ENCODE results near the gene SLC16A8.

SLC16A8 gene

DNA sequence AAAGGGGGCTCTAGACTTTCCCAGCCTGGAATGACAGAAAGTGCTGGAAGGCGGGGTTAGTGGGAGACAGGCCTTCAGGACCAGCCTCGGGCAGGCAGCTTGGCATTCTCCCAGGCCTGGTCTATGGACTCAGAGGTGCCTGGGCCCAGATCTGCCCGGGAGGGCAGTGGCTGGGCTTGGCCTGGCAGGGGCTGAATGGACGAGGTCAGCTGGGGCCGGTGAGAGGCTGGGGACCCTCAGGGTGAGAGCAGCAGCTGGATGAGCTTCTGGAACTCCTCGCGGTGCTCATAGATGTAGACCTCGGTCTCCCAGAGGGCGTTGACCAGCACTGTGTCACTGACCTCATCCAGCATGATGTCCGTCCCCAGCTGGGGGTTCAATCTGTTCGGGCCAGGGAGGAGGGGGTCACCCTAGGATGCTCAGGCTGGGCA, 28.0 kb upstream of the SLC16A8 start:
- DNase-seq = no peak

DNA sequence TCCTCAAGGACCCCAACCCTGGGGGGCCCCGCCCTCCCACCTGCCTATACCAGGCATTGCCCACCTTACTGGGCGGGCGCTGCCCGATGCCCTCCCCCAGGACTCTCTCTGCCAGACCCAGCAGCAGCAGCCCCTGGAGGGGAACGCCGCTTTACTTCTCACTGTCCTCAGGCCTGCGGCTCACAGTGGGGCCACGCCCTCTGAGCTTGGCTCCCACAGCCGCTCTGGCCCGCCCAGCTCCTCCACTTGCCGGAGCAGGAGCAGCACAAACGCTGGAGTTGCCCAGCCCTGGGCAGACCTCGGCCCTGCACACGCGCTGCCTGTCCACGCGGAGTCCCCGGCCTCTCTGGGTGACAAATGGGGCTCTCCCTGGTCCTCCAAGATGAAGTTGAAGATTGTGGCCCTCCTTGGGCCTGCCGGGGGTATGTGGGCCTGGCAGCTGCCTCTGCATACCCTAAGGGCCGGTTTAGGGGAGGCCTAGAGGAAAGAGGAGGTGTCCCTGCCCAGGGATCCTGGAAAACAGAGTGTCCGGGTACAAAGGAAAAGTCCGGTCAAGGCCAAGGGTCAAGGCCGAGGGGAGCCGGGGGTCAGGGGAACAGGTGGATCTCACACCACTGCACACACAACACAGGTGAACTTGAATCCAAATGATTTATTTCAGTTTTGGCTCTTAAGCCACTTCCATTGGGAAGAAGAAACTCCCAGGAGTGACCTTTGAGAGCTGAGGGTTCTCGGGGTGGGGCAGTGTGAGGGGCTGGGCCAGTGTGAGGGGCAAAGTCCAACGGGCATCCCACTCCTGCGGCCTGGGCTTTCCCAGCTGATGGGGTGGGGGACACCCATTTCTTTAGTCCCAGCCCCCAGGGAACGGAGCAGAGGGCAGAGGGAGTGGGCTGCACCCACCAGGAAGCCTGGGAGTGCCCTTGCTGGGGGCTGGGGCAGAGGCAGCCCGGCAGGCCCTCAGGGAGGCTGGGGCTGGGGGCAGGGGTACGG, 27.2 kb upstream of the SLC16A8 start:
- no peak for DNase-seq

DNA sequence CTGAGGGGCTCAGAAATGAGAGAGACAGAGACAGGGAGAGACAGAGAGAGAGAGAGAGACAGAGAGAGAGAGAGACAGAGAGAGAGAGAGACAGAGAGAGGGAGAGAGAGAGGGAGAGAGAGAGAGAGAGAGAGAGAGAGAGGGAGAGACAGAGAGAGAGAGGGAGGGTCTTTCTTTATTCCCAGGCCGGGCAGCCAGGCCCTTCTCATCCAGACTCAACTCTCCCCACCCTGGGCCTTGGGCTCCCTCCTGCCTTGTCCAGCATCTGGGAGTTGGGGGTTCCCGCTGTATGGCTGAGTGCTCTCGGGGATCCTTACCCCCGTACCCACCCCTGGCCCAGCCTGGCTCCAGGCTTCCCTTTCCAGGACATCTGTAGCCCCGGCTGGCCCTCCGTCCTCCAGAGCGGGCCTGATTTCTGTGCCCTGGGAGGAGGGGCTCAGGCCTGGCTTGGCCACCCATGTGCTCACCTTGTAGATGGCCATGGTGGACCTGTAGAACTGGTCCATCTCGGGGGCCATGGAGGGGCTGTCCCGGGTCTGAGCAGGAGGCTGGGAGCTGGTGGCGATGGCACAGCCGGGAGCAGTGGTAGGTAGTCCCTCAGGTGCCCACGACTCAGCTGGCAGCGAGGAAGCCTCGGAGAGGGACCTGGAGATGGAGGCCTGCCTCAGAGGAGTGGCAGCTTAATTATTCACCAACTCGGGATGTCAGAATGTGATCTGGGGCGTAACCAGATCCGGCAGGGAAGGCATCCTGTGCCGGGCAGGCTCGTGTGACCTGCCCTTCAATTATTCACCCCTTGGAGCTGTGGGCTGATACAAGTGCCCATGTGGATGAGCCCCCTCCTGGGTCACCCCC, 26.3 kb upstream of the SLC16A8 start, which contains the start of gene BAIAP2L2:
Gene BAIAP2L2, minus strand, starts transcription at position 677 of the 855 bp plus-strand sequence. Its CDS starts 159 bp downstream, at position 518.
- no peak for DNase-seq

DNA sequence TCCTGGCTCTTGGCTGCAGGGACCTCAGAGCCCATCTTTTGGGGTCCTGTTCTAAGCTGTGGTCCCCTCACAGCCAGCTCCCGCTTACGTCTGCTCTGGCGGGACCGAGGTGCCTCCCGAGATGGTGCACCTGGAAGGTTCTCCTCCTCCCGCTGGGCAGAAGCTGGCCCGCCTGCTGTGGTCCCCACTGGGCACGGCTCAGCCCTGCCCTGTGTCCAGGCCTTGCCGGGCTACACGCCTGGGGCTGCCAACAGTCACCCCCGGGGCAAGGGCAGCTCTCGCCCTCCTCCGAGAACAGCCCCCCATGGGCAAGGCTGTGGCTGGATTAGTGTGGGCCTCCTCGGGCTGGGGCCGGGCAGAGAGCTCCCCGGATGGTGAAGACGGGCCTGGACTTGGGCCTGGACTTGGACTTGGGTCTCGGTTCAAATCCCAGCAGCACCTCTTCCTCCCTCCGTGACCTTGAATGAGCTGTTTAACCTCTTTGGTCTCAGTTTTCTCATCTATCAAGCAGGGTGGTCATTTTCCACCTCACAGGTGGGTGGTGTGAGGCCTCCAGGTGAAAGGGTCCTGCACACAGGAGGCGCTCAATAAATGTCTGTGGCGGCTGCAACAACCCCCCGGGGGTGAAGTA, 25.5 kb upstream of the SLC16A8 start:
- no peak for DNase-seq

DNA sequence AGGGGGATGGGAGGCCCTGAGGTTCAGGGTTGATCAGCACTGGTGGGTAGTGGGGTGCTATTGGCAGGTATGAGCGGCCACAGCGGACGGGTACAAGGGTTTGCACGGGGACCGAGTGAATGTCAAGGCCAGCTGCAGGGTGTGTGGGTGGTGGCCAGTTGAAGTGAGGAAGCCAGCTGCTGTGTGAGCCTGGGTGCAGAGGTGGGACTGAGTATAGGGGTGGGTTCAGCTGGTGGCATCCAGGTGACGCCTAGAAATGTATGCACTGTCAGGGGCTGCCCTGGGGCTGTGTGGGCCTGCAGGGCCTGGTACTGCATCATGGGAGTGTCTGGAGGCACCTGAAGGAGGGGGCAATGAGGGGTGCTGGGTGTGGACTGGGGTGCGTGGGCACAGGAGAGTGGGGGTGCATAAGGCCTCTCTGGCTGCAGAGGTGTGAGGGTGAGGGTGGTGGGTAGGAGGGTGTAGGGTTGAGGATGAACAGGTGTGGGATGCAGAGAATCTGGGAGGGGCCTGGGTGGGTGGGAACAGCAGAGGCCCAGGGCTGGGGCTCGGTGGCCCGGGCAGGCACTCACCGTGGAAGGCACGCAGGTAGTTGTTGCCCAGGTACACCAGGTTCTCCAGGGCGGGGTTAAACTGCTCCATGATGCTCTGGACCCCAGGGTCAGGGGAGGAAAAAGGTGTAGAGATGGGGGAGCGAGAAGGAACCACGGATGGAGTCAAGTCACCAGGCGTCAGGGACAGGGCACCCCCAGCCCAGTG, 24.8 kb upstream of the SLC16A8 start:
- no peak for DNase-seq

DNA sequence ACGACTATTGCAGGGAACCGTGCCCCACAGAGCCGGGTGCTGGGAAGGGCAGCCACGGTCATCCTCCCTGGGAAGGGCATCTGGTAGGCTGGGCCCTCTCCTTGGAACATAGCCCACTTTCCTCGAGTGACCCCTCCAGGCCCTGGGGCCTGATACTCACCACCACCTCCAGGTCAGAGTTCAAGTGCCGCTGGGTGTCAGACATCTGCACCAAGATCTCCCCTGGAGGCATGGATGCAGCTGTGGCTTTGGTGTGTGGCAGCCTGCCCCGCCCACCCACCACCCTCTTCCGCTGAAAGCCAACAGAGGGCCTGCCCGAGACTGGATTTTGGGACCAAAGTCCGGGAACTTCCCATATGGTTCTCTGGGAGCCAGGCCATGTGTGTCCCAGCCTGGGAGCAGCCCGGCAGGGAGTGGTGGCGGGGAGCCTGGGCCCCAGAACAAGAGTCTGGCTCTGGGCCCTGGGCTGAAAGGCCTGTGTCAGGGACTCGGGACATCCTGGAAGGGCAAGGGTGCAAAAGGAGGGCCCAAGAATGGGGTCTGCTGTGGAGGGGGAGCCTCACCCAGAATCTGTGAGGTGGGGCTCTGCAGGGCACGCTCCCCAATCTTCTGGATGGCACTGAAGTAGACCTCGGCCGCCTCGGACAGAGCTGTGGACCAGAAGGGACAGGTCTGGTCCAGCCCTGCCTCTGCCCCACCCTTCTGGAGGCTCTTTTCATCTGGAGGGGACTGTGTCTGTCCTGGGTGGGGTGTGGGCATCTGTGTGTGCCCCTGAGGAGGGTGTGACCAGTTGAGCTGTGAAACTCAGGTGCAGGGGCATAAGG, 23.9 kb upstream of the SLC16A8 start:
- DNase-seq = no peak

DNA sequence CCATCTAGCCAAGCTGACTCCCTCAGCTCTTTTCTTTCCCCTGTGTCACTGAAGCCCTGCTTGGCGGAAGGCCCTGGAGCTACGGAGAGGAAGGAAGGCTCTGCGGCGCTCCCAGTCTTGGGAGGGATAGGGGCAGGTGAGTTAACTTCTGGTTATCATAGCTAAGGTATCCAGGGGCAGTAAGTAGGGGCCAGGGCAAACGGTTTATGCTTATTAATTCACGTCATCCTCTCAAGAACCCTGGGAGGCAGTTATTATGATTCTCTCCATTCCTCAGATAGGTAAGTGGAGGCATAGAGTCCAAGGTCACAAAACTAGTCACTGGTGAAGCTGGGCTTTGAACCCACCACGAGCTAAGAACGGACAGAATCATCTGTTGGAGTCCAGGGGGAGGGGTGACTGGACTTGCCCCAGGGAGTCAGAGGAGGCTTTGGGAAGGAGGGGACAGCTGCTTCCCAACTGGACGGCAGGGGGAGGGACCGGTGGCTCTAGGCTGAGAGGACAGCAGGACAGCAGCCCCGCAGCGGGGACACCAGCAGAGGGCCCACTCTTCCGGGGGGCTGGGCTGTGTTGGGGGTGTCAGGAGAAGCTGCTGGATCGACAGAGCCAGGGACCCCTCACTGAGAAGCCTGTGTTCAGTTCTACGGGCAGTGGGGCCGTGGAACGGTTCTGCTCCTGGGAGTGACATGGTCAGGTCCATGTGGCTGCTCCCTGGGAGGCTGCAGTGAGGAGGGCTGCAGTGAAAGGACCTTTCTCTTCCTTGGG, 23.0 kb upstream of the SLC16A8 start:
- DNase-seq = no peak

DNA sequence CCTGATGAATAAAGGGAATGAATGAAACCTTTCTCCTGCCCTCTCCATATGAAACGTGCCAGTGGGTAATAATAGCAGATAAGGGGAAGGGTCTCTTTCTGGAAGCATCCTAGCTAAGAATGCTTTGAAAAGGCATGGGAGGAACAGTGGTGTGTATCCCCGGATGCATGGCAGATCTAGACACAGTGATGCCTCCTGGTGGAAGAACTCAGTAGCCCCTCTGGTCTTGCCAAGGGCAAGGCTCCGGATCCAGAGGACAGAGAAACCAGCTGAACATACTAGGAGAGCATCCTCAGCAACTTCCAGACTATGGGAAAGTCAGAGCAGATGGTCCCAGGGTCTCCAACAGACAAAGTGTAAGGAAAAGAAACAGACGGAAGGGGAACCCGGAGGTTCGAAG, 20.1 kb upstream of the SLC16A8 start:
- no peak for DNase-seq

DNA sequence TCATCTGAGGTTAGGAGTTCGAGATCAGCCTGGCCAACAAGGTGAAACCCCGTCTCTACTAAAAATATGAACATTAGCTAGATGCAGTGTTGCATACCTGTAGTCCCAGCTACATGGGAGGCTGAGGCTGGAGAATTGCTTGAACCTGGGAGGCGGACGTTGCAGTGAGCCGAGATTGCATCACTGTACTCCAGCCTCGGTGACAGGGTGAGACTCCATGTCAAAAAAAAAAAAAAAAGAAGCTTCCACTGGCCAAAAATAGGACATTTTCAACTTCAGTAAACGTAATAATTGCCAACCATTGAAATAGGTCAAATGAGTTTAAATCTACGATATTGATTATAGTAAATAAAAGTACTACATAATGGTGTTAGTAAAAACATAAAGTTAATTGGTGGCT, 19.7 kb upstream of the SLC16A8 start:
- DNase-seq = no peak

DNA sequence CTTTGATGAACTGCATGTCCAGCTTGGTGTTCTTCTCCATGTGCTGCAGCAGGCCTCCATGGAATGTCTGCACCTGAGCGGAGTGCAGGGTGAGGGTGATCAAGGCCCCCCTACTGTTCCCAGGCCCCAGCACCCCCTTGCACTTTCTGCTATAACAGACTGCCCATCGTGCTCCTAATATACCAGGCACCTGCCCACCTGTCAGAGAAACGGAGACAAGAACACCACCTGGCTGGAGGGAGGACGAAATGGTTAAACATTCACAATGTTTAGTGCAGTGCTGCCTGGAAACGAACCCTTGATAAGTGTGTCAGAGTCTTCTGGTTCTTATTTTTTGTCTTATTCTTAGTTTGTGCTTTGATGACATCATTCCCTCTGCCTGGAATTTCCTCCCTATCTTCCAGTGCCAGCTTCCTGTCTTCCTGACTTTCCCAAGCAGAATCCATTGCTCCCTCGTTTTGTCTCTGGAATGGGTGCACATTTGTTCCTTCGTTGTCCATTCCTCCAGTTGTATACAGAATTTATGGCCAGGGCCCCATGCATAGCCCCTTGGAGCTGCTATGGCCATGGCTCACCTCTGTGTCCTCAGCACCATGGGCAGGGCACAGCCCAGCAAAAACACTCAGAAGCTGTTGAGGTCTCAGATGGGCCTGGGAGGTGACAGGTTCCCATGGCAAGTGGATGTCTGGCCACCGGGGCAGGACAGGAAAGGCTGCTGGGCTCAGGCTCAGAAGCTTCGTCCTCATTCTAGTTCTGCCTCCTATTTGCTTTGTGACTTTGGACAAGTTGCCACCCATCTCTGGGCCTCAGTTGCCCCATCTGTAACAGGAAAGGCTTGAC, 14.6 kb upstream of the SLC16A8 start:
- DNase-seq = no peak

DNA sequence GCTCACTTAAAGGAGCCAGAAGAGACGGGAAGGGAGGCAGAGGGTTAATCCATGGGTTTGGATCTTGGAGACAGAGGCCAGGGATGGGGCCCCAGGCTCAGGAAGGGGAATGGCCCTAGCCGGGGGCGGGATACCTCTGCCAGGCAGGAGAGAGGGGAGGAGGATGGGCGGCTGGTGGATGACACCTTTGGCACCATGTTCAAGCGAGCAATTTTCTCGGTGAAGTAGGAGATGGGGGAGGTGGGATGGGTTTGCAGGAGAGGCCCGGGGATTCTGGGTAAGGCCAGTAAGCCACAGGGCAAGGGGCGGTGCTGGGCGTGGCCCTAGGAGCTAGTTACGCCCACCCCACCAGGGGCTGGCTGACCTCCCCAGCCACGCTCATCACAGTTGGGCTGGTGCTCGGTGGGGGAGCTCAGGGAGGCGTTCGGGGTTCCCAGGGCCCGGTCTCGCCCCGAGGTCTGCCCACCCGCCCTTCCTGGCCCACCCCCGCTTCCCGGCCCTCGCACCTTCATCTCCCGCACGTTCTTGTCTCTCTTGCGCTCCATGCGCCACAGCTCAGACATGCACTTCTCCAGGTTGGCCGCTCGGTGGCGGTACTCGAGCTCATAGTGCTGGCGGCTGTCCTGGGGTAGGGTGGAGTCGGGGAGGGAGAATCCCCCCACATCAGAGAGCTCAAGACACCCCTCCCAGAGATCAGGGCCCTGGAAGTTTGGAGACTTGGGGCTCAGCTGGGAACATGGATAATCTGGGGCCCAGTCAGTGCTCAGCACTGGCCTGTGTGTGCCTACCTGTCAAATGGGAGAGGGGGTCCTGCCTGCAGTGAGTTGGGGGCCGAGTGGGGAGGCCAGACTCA, 13.8 kb upstream of the SLC16A8 start:
- no peak for DNase-seq

DNA sequence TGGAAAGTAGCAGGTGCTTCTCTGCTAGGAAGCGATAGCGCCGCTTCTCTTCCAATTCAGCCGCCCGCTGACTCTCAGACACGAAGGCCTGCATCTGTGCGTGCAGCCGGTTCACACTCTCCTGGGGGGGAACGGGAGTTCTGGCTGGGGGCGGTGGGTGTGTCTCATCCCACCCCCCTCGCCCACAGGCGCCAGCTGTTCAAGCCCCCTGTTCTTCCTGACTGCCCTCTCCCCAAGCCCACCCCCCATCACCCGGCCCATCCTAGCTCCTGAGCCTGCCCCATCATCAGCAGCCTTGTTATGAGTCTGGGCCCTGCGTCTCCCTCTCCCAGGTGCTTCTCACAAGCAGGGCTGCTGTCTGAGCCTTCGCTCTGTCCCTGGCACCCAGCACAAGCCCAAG, 13.1 kb upstream of the SLC16A8 start:
- no peak for DNase-seq

DNA sequence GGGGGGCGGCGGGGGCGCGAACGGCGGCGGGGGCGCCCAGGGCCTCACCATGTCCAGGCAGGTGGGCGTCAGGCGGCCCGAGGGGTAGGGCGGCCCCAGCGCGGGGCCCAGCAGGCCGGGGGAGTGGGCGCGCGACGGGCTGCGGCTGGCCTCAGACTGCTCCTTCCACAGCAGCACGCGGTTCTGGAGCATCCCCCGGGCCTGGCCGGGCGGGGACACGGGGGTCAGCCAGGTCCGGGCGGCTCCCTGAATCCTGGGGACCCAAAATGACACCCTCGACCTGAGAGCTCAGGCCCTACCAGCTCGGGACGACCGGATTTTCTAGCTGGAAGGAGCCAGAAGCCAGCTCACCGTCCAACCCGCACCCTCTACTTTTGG, 5.5 kb upstream of the SLC16A8 start:
- no peak for DNase-seq

DNA sequence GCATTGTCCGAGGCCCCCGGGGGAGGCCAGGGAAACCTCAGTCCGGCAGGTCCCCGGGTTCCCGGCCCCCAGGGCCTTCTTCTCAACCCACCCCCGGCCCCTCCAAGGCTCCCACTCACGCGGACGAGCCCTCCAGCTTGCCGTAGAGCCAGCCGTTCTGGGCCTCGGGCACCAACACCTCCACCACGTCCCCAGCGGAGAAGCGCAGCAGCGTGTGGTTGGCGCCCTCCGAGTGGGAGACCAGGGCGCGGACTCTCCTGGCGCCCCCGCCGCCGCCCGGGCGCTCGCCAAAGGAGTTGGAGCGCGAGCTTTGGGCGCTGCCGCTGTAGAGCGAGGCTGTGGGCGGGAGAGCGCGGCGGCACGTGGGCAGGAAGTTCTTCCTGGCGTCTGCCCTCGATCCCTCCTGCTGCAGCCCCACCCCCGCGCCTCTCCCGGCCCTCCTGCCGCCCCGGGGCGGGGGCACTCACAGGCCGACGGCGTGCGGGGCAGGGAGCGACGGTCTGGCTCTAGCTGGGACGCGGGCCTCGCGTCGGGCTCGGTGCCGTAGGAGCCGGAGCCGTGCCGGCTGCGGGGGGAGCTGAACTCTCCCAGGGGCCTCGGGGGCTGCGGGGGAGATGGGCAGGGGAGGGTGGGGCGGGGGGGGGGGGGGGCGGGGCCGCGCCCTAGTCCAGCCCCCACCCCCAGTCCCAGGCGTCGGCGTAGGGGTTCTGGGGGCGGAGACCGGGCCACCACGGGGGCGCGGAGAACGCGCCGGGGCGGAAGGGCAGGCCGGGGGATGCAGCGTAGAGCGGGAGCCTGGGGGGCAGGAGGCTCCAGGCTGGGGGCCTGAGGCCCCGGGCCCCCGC, 4.9 kb upstream of the SLC16A8 start:
- DNase-seq = no peak

DNA sequence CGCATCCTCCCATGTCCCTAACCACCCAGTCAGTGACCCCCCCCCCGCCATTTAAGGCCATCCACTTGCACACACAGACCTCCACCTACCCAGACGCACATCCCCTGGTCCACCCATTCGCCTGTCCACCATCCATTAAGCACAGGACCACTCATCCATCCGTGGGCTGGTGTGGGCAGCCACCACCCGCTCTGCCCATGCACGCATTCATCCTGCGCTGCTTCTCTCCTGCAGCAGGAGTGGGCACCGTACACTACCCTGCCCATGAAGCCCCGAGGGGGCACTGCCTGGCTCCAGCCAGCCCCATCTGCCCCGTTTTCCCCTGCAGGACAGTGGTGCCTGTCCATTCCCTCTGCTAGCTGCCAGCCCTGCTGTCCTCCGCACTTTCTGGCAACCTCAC, 3.9 kb upstream of the SLC16A8 start:
- no peak for DNase-seq

DNA sequence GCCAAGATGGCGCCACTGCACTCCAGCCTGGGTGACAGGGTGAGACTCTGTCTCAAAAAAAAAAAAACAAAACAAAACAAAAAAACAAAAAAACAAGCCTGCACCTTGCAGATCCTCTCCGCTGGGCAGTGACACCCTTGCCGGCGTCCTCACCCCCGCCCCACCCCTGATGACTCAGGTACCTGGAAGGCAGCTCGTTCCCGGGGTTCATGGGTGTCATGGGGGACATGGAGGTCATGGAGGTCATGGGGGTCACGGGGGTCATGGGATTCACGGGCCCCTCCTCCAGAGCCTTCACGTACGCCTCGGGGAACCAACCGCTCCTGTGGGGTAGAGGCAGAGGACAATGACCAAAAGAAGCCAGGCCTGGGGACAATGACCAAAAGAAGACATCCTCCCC, 3.0 kb upstream of the SLC16A8 start:
- no peak for DNase-seq

DNA sequence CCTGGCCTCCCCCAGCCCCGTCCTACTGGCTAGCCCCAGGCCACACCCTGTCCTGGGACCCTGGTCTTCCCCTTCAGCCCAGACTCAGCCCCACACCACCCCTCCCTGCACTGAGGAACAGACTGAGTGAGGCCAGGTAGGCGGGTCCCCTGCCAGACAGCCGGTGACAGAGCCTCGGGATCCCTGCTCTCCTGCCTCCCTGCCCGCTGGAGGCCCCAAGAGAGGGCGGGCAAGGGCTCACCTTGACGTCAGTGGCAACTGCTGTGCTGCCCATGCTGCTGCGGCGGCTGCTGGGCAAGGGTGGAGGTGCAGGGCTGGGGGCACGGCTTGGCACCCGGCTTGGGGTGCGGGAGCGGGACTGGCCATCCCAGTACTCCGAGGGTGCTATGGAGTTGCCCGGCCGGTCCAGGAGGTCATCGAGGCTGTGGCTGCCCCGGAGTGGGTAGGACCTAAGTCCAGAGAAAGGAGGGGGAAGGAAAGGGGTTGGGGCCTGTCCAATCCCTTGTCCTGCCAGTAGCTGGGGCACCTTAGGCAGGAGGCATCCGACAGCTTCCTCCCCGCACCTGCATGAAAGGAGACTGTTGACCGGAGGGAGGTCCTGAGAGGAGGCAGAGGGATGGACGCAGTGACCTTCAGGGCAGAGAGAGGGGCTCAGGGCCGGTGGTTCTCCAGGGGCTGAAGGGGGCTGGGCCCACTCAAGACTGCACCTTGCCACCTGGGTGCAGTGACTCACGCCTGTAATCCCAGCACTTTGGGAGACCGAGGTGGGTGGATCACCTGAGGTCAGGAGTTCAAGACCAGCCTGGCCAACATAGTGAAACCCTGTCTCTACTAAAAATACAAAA, 2.2 kb upstream of the SLC16A8 start:
- no peak for DNase-seq

Measured in activated CD8-positive, alpha-beta memory T cell treated with anti-CD3 and anti-CD28 coated beads, Interleukin-2, amount 50 U/mL, for 48 hours (primary cell).